Measurements from ENCODE around the gene ST8SIA4. TPM values are rescaled to one million over a fixed set of nuclear protein-coding genes. Genes with fewer than 3 reads are reported as not detected.

ST8SIA4 gene
- total and polyA plus RNA-seq, 3 donors from 2014 or later: 0.39 to 0.94 (median 0.93) TPM

GRCh38 chr5:100872408-100873190 is 30.5 kb downstream of the ST8SIA4 start:
- no peak for DNase-seq
- Histone ChIP-seq H3K36me3 (ENCODE audit: low read depth, missing control alignments) (no peaks in the 10 kb centered on the region), H3K9me3 (peaks cover 3% of the 10 kb centered on the region), H3K4me1 (no peaks in the 10 kb centered on the region), H3K4me3 (no peak overlapping the region), H3K27me3 (no peaks in the 10 kb centered on the region), H3K27ac (no peak overlapping the region)
- 85% methylated on average over 2 of the region's 2 CpGs for WGBS, 2 donors
- no peak for TF ChIP-seq POLR2A (IDR thresholded peaks at IDR 0.05)
- TF ChIP-seq, protein P1, sequence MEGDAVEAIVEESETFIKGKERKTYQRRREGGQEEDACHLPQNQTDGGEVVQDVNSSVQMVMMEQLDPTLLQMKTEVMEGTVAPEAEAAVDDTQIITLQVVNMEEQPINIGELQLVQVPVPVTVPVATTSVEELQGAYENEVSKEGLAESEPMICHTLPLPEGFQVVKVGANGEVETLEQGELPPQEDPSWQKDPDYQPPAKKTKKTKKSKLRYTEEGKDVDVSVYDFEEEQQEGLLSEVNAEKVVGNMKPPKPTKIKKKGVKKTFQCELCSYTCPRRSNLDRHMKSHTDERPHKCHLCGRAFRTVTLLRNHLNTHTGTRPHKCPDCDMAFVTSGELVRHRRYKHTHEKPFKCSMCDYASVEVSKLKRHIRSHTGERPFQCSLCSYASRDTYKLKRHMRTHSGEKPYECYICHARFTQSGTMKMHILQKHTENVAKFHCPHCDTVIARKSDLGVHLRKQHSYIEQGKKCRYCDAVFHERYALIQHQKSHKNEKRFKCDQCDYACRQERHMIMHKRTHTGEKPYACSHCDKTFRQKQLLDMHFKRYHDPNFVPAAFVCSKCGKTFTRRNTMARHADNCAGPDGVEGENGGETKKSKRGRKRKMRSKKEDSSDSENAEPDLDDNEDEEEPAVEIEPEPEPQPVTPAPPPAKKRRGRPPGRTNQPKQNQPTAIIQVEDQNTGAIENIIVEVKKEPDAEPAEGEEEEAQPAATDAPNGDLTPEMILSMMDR (IDR thresholded peaks at IDR 0.05): no peak
- intact Hi-C loops (cut with DNase I; ENCODE audit: low total_unique reads): no loop called here

DNA sequence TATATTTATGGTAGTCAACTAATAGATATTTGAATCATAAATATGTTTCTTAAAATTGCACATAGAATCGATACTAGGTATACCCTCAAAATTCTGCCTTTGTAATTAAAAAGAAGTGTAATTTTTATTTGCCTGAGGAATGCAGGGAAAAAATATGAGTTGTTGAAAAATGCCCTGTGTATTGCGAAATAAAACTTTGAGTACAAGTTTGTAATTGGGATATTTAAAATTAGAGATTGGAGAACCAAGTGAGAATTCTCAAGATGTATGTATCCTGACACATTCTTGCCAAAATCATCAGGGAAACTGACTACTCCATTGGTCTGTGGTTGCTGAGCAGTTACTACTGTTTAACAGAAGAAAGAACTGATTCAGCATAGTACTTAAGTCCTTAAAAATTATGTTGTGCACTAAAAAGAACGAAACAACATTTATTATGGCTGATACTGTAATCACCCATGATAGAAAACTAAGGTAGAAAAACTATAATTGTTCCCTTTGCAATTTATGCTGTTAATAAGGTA is 36.0 kb downstream of the ST8SIA4 start:
- H3K4me1 ChIP-seq: no peaks in the 10 kb centered on the region
- no peak for TF ChIP-seq POLR2A (IDR thresholded peaks at IDR 0.05)
- TF ChIP-seq, protein P1 (IDR thresholded peaks at IDR 0.05): no peak
- no peak for DNase-seq
- H3K9me3 ChIP-seq: no peaks in the 10 kb centered on the region
- no peak overlapping the region for H3K27ac ChIP-seq
- no peaks in the 10 kb centered on the region for H3K36me3 ChIP-seq (ENCODE audit: low read depth, missing control alignments)
- H3K4me3 ChIP-seq: no peak overlapping the region
- no peaks in the 10 kb centered on the region for H3K27me3 ChIP-seq
- 90 to 97% methylated on average over 3 of the region's 3 CpGs for WGBS, 2 donors
- intact Hi-C loops (cut with DNase I; ENCODE audit: low total_unique reads): no loop called here

DNA sequence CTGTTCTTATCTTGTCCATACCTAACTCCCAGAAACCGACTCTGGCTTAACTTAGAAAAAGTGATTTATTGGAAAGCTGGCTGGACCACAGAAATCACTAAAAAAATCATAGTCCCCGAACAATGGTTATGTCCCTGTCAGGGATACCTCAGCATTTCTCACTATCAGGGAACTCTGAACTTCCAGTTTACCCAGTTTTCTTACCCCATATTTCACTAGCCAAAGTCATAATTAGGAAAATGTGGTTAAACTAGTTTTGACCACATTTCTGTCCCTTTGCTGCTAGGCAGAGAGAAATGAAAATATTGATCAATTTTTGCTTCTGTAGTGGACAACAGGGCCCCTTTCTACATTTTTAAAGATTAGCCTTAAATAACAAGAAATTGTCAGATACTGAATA is 38.2 kb downstream of the ST8SIA4 start:
- no peak for DNase-seq
- TF ChIP-seq POLR2A (IDR thresholded peaks at IDR 0.05): no peak
- TF ChIP-seq, protein P1 (IDR thresholded peaks at IDR 0.05): no peak
- no peaks in the 10 kb centered on the region for H3K4me1 ChIP-seq
- intact Hi-C loops (cut with DNase I; ENCODE audit: low total_unique reads): no loop called here
- H3K4me3 ChIP-seq: no peak overlapping the region
- no peak overlapping the region for H3K27ac ChIP-seq
- H3K9me3 ChIP-seq: no peaks in the 10 kb centered on the region
- 30 to 62% methylated on average over 2 of the region's 2 CpGs for WGBS, 2 donors
- H3K27me3 ChIP-seq: no peaks in the 10 kb centered on the region
- H3K36me3 ChIP-seq (ENCODE audit: low read depth, missing control alignments): no peaks in the 10 kb centered on the region

- no peaks in the 10 kb centered on the region for H3K4me1 ChIP-seq
- DNase-seq: no peak
- no peak overlapping the region for H3K4me3 ChIP-seq
- H3K9me3 ChIP-seq: no peaks in the 10 kb centered on the region
- intact Hi-C loops (cut with DNase I; ENCODE audit: low total_unique reads): no loop called here
- no peaks in the 10 kb centered on the region for H3K27me3 ChIP-seq
- no peak overlapping the region for H3K27ac ChIP-seq
- WGBS, 2 donors: 91 to 95% methylated on average over 2 of the region's 2 CpGs
- TF ChIP-seq, protein P1 (IDR thresholded peaks at IDR 0.05): no peak
- no peak for TF ChIP-seq POLR2A (IDR thresholded peaks at IDR 0.05)
- H3K36me3 ChIP-seq (ENCODE audit: low read depth, missing control alignments): no peaks in the 10 kb centered on the region
These were observed 39.3 kb downstream of the ST8SIA4 start for GRCh38 chr5:100863739-100864138.

DNA sequence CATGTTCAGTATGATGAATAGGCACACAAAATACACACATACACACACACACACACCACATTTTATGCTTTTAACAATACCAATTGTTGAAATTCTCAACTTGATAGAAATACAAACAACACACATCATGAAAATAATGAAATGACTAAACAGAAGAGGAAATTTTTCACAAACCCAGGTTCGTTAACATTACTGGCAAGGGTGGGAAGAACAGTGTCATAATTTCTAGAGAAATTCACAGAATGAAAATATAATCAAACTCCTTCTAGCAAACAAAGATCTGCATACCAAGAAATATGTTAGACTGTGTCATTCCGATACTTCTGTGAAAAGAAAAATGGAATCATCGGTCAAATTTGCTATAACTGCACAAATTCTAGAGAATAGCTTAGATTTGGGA is 41.9 kb downstream of the ST8SIA4 start:
- H3K9me3 ChIP-seq: no peaks in the 10 kb centered on the region
- H3K27me3 ChIP-seq: no peaks in the 10 kb centered on the region
- no peak for TF ChIP-seq POLR2A (IDR thresholded peaks at IDR 0.05)
- TF ChIP-seq, protein P1 (IDR thresholded peaks at IDR 0.05): no peak
- intact Hi-C loops (cut with DNase I; ENCODE audit: low total_unique reads): no loop called here
- 87 to 100% methylated on average over 3 of the region's 3 CpGs for WGBS, 2 donors
- no peaks in the 10 kb centered on the region for H3K36me3 ChIP-seq (ENCODE audit: low read depth, missing control alignments)
- H3K4me1 ChIP-seq: no peaks in the 10 kb centered on the region
- DNase-seq: no peak
- no peak overlapping the region for H3K4me3 ChIP-seq
- no peak overlapping the region for H3K27ac ChIP-seq
